ENCODE data around the gene PYGM.

DNA sequence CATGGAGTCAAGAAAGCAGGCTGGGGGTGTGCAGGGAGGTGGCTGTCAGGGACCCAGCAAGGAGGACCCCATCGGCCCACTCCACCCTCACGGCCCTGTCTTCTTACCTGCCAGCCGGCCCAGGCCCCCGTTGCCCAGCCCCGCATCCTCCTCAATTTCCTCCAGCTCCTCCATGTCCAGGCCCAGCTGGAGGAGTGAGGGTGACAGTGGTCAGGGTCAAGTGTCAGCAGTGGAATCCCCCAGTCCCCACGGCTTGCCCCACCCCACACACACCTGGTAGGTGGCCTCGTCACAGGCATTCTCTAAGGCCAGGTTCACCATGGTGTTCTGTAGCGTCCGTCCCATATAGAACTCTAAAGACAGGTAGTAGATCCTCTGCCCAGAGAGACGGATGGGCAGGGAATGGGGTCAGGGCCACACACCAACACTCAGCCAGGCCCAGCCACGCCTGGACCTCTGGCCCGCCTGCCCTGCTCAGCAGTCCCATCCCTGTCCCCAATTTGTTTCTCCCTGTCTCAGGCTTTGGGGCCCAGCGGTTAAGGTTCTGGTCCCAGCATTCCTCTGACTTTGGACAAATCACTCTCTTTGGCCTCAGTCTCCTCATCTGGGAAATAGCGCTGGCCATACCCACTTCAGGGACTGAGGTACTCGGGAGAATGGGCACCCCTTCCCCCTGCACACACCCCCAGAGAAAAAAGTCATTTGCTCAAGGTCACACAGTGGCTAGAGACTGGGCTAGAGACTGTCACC is 1.3 kb downstream of the PYGM start:
- TF ChIP-seq POLR2A (IDR thresholded peaks at IDR 0.05; ENCODE audit: low read length), result no peak
- no peak for TF ChIP-seq GATA1 (IDR thresholded peaks at IDR 0.05; ENCODE audit: low read depth, low read length)

All from erythroblast (primary cell).